MCF 10A (cell line): ENCODE data around the gene KCNF1. TPM values are rescaled to one million over a fixed set of nuclear protein-coding genes. Genes with fewer than 3 reads are reported as not detected.

ENCODE experiments used
- BruUV-seq: library from RNA; stranded (reverse); fragments of 400-500 nt; replicated peaks from 2 replicates; lab custom pipeline; 2021; lab: Mats Ljungman, UMichigan
- CTCF ChIA-PET: fragments of 300-600 bp; sonication (Branson Sonifier 250); formaldehyde crosslinking; extraction: SDS; loops from one replicate; lab custom pipeline; 2021; ENCODE audit warnings: antibody characterized with exemption, inconsistent platforms; lab: Yijun Ruan, JAX
- POLR2A ChIA-PET: fragments of 300-600, 350-650 bp; sonication (Branson Sonifier 250); formaldehyde crosslinking; extraction: SDS; loops from one replicate; lab custom pipeline; 2020; ENCODE audit warnings: antibody characterized with exemption, inconsistent platforms; lab: Yijun Ruan, JAX
- DNase-seq: peaks from one replicate; pipeline ENCODE4 v3.0.0-alpha.2; 2018; ENCODE audit not compliant: unreplicated experiment
- H3K27ac Mint-ChIP-seq: one replicate; pipeline ENCODE4 v1.8.0; 2022; ENCODE audit warnings: mild to moderate bottlenecking, low read depth, mixed read lengths; ENCODE audit not compliant: unreplicated experiment
- H3K27me3 Mint-ChIP-seq: one replicate; pipeline ENCODE4 v1.8.0; 2022; ENCODE audit warnings: mixed read lengths; ENCODE audit not compliant: insufficient read depth, unreplicated experiment
- H3K36me3 Mint-ChIP-seq: one replicate; pipeline ENCODE4 v1.8.0; 2022; ENCODE audit warnings: mild to moderate bottlenecking, moderate library complexity, mixed read lengths; ENCODE audit not compliant: insufficient read depth, unreplicated experiment
- H3K4me1 Mint-ChIP-seq: one replicate; pipeline ENCODE4 v1.8.0; 2022; ENCODE audit warnings: mixed read lengths; ENCODE audit not compliant: insufficient read depth, unreplicated experiment
- H3K4me3 Mint-ChIP-seq: one replicate; pipeline ENCODE4 v1.8.0; 2022; ENCODE audit warnings: mild to moderate bottlenecking, moderate library complexity, mixed read lengths; ENCODE audit not compliant: unreplicated experiment
- H3K9me3 Mint-ChIP-seq: one replicate; pipeline ENCODE4 v1.8.0; 2022; ENCODE audit warnings: mixed read lengths; ENCODE audit not compliant: unreplicated experiment
- intact Hi-C: fragments of 100-400 bp; cut with micrococcal nuclease; formaldehyde crosslinking; loops from 2 replicates; pipeline ENCODE4 v1.14.1; 2022
- total RNA-seq: library from RNA; stranded (reverse); gene quantifications from 2 replicates; pipeline ENCODE4 v1.2.3, GENCODE V29; 2022
- TF ChIP-seq, protein P1 (sequence below): fragments of 200-600 bp; IDR thresholded peaks from one replicate; pipeline ENCODE4 v1.8.0; 2022; ENCODE audit warnings: antibody characterized with exemption, mild to moderate bottlenecking; ENCODE audit not compliant: unreplicated experiment

KCNF1 gene
- total RNA-seq, 1 experiment from 2014 or later: not detected

DNA sequence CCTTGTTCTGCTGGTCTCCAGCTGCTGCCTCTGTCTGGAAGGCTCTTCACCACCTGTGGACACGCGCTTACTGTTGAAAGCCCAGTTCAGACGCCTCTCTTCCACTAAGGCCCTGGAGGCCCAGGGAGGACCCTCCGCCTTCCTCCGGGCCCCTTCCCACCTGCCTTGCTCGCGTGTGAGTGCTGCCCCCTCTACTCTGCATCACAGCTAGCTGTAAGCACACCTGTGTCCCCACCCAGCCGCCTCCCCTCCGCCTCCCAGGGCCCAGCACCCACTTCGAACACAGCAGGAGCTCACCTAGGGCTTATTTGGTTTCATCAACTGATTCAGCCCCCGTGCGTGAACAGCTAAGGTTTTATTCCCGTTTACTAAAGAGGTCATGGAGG, 49.7 kb downstream of the KCNF1 start:
- TF ChIP-seq, protein P1, sequence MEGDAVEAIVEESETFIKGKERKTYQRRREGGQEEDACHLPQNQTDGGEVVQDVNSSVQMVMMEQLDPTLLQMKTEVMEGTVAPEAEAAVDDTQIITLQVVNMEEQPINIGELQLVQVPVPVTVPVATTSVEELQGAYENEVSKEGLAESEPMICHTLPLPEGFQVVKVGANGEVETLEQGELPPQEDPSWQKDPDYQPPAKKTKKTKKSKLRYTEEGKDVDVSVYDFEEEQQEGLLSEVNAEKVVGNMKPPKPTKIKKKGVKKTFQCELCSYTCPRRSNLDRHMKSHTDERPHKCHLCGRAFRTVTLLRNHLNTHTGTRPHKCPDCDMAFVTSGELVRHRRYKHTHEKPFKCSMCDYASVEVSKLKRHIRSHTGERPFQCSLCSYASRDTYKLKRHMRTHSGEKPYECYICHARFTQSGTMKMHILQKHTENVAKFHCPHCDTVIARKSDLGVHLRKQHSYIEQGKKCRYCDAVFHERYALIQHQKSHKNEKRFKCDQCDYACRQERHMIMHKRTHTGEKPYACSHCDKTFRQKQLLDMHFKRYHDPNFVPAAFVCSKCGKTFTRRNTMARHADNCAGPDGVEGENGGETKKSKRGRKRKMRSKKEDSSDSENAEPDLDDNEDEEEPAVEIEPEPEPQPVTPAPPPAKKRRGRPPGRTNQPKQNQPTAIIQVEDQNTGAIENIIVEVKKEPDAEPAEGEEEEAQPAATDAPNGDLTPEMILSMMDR: no peak
- Mint-ChIP-seq H3K27me3 (peaks cover 72% of the 10 kb centered on the region), H3K9me3 (no peaks in the 10 kb centered on the region), H3K4me3 (no peak overlapping the region), H3K4me1 (peaks cover 9% of the 10 kb centered on the region), H3K27ac (no peak overlapping the region), H3K36me3 (no peaks in the 10 kb centered on the region)
- no TSS peak for BruUV-seq
- CTCF ChIA-PET: no interaction called here
- intact Hi-C loops: no loop called here
- DNase-seq: no peak
- POLR2A ChIA-PET: interaction anchor here (0.6 kb wide), 1 partner anchor 99 kb away, joined by 4 read pairs; no protein-coding TSS in a partner anchor

DNA sequence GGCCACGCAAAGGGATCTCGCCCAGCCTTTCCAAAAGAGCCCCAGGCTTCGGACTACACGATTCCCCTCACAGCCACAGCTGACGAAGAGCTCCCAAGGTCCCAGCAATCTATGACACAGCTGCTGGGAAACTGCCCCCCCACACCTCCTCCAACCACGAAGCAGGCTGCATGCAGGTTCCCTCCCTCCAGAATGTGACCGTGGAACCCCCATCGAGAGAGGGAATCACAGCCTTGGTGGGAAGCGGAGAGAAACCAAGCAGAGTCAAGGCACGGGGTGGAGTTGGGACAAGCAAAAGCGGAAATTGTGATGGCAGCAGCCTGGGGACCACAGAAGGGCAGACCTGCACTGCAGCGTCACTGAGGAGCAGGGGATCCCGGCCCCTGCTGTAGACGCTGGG, 50.3 kb downstream of the KCNF1 start:
- BruUV-seq: no TSS peak
- POLR2A ChIA-PET: interaction anchor here (0.6 kb wide), 1 partner anchor 98 kb away, joined by 4 read pairs; no protein-coding TSS in a partner anchor
- no peak overlapping the region for H3K27ac Mint-ChIP-seq
- TF ChIP-seq, protein P1: no peak
- peaks cover 71% of the 10 kb centered on the region for H3K27me3 Mint-ChIP-seq
- H3K36me3 Mint-ChIP-seq: no peaks in the 10 kb centered on the region
- no peak for DNase-seq
- intact Hi-C loops: no loop called here
- no peak overlapping the region for H3K4me3 Mint-ChIP-seq
- H3K9me3 Mint-ChIP-seq: no peaks in the 10 kb centered on the region
- CTCF ChIA-PET: no interaction called here
- peaks cover 9% of the 10 kb centered on the region for H3K4me1 Mint-ChIP-seq

DNA sequence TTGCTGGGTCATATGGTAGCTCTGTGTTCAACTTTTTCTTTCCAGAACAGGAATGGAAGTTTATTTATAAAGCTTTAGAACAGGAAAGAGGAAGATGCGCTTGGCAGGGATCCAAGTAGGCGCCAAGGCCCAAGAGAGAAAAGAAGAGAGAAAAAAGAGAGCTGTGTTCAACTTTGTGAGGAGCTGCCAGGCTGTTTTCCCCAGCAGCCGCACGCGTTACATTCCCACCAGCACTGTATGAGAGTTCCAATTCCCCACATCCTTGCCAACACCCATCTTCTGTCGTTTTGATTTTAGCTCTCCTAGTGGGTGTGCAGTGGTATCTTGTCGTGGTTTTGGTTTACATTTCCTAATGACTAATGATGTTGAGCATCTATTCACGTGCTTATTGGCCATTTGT, 51.4 kb downstream of the KCNF1 start:
- no TSS peak for BruUV-seq
- TF ChIP-seq, protein P1: no peak
- Mint-ChIP-seq H3K36me3 (no peaks in the 10 kb centered on the region), H3K4me1 (peaks cover 9% of the 10 kb centered on the region), H3K27me3 (peaks cover 71% of the 10 kb centered on the region), H3K4me3 (no peak overlapping the region), H3K9me3 (no peaks in the 10 kb centered on the region), H3K27ac (no peak overlapping the region)
- ChIA-PET CTCF (interaction anchor here (0.6 to 0.7 kb wide), 3 partner anchors 30 to 170 kb away, joined by 3 to 4 read pairs (median 3); a partner anchor contains a TSS), POLR2A (interaction anchor here (0.6 kb wide), 1 partner anchor 1385 kb away, joined by 4 read pairs; no protein-coding TSS in a partner anchor)
- intact Hi-C loops: no loop called here
- DNase-seq: no peak

Other genes starting within 250 kb of the KCNF1 start
- 35.4 and 40.9 TPM in 2 replicates for gene NOL10, start 222.0 kb upstream of the KCNF1 start, total RNA-seq
- gene ATP6V1C2, start 190.3 kb upstream of the KCNF1 start, total RNA-seq: 0.19 and 0.47 TPM in 2 replicates
- gene PDIA6, start 99.1 kb upstream of the KCNF1 start, total RNA-seq: 254 and 339 TPM in 2 replicates
- 3.7 and 5.0 TPM in 2 replicates for gene SLC66A3, start 243.5 kb downstream of the KCNF1 start, total RNA-seq